SU-DHL-6 (cell line): Measurements from ENCODE around the gene SERPINB6.

Experiments
- EZH2phosphoT487 ChIP-seq: fragments of 200-600 bp; sonication (generic), shearing (Covaris generic); conservative IDR thresholded peaks from 2 replicates; pipeline ENCODE4 v1.6.1; 2018; ENCODE audit warnings: mild to moderate bottlenecking, antibody characterized with exemption, low read length, moderate library complexity, mixed read lengths
- TF ChIP-seq, protein P1 (sequence below): fragments of 200-600 bp; sonication (generic); IDR thresholded peaks from one replicate; pipeline ENCODE4 v1.5.1; 2017; ENCODE audit warnings: antibody characterized with exemption, mild to moderate bottlenecking, low read length, moderate library complexity; ENCODE audit not compliant: insufficient read depth, poor library complexity, severe bottlenecking

DNA sequence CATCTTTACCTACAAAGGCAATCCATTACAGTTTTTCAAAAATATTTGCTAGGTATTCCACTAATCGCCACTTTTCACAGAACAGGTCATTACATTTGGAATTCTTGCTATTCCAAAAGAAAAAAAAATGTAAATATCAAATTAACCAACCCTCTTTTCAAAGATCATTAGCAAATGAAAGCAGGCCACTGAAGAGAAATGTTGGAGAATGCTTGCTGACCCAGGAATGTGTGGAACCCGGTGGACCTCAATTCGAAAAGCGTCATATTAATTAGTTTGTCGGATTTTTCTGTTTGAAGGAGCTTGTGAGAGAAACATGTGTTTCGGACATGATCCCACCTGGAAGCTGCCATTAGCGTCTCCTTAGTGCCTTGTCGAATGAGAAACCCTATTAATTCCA is 40.3 kb downstream of the SERPINB6 start:
- TF ChIP-seq, protein P1, sequence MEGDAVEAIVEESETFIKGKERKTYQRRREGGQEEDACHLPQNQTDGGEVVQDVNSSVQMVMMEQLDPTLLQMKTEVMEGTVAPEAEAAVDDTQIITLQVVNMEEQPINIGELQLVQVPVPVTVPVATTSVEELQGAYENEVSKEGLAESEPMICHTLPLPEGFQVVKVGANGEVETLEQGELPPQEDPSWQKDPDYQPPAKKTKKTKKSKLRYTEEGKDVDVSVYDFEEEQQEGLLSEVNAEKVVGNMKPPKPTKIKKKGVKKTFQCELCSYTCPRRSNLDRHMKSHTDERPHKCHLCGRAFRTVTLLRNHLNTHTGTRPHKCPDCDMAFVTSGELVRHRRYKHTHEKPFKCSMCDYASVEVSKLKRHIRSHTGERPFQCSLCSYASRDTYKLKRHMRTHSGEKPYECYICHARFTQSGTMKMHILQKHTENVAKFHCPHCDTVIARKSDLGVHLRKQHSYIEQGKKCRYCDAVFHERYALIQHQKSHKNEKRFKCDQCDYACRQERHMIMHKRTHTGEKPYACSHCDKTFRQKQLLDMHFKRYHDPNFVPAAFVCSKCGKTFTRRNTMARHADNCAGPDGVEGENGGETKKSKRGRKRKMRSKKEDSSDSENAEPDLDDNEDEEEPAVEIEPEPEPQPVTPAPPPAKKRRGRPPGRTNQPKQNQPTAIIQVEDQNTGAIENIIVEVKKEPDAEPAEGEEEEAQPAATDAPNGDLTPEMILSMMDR: no peak
- no peak for TF ChIP-seq EZH2phosphoT487
